Stimulated activated CD4-positive, alpha-beta T cell treated with anti-CD3 and anti-CD28 coated beads, Interleukin-12 subunit alpha, Interleukin-12 subunit beta, amount 100 ng/mL, for 48 hours (primary cell): ENCODE measurements around the gene DCTN2.
"Not testable (repeated sequence)": the region's sequence is repeated elsewhere in the genome, so short reads cannot be mapped to it uniquely, and the experiment has no call there.

ENCODE experiments used
- DNase-seq, 3 donors: peaks; one replicate each; pipeline ENCODE4 v3.0.0-alpha.2; 2020; ENCODE audit warnings: low read depth in 2 of 3, low spot score in 1 of 3

DCTN2 gene

DNA sequence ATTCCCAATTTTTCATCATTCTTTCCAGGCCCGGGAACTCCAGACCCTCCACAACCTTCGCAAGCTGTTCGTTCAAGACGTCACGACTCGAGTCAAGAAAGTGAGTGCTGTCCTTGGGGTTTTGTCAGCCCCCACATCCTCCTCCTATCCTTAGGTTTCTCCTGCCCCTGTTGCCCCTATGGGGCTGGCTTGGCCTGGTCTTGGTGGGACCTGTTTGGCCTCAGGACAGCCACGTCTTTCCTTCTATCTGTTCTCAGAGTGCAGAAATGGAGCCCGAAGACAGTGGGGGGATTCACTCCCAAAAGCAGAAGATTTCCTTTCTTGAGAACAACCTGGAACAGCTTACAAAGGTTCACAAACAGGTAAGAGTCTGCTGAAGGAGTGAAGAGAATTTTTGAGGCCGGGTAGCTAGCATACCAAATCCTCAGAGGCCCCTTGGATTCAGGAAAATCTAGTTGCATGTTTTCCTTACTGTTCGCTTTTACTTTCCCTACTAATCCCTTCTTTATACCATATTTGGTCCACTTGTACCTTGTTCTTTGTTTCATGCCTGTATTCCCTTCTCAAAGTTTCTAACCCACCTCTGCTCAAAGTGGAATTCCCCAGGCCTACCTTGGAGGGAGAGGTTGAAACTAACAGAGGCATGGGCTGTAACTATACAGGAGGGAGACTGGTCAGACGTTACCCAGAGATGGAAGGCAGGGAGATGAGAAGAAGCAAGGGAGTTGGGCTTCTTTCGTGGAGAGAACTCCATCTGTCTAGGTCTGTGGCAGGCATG lies 31.2 kb upstream of the DCTN2 start:
- no peak for DNase-seq

DNA sequence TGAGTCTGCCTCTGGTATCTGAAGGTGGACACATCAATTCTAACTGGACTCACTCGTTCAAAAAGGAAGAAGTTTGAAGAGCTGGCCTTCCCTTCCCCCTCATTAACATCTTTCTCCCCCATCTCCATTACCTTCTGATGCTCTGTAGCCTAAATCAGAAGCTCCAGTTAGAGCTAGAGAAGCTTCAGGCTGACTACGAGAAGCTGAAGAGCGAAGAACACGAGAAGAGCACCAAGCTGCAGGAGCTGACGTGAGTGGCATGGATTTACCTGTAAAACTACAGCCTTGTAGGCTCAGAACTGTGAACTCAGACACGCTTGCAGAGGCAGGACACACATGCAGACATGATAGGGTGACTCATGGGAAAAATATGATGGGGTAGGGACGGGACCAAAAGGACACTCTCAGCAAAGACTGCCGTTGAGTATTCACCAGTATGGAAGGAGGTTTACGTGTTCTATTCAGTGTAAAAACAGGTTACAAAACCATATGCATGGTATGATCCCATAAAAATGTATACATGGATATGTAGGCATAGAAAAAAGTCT lies 29.7 kb upstream of the DCTN2 start:
- DNase-seq: no peak

DNA sequence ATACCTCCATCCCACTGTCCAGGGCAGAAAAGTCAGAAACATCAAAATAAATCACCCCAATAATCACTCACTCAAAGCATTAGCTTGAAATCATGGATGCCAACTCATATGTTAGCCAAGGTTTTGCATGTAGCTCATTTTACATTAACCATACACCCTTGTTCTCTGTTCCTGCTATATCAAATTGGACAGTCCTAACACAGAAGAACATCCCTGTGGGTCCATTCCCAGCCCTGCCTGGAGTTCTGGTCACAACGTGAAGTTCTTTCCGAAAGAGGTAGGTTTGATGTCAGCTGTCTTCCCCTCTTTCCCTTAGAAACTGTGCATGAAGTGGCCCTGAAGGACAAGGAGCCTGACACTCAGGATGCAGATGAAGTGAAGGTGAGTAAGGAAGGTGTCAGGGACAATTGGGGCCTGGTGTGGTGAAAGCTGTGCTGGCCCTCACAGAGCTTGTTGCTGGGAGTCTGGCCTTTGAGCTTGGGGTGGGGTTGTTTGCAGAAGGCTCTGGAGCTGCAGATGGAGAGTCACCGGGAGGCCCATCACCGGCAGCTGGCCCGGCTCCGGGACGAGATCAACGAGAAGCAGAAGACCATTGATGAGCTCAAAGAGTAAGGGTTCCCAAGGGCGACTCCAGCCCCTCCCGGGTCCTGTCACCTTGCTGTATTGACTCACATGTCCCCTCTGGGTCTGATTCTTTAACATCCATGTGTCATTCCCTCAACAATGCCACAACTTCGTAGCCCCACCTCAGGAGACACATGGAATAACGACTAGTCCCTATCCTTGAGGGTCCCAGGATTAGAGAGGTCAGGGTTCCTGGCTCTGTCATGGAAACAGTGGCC lies 29.0 kb upstream of the DCTN2 start:
- DNase-seq: no peak

DNA sequence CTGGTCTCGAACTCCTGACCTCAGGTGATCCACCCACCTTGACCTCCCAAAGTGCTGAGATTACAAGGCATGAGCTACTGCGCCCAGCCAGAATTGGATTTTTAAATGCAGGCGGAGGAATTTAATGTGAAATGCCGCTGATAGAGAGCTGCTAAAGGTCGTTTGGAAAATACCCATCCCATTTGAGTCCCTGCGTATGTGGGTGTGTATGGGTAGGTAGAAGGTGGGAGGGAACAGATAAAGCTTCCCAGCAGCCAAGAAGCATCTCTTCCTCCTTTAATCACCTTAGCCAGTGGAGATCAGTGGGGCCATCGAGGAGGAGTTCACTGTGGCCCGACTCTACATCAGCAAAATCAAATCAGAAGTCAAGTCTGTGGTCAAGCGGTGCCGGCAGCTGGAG lies 27.8 kb upstream of the DCTN2 start:
- no peak for DNase-seq

DNA sequence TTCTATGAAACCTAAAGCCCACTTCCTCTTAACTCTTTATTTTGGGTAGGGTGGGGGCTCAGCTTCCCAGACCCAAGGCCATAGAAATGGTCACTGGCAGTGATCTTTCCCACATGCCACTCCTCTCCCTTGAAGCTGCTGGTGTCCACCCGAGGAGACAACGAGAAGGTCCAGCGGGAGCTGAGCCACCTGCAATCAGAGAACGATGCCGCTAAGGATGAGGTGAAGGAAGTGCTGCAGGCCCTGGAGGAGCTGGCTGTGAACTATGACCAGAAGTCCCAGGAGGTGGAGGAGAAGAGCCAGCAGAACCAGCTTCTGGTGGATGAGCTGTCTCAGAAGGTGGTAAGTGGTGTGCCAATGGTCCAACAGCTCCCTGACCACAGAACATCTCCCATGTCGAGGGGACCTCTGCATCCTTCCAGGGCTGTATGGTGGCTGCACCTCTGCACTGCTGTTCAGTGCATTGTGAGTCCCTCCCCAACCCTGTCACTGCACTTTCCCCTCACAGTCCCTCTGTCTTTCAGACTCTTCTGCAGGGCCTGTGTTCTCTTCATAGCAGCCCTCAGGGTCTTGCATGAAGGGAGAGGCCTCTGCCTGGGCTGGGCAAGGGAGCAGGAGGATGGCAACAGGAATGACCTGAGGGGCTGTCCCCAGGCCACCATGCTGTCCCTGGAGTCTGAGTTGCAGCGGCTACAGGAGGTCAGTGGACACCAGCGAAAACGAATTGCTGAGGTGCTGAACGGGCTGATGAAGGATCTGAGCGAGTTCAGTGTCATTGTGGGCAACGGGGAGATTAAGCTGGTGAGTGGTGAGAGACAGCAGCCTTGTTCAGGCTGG lies 25.2 kb upstream of the DCTN2 start:
- no peak for DNase-seq

DNA sequence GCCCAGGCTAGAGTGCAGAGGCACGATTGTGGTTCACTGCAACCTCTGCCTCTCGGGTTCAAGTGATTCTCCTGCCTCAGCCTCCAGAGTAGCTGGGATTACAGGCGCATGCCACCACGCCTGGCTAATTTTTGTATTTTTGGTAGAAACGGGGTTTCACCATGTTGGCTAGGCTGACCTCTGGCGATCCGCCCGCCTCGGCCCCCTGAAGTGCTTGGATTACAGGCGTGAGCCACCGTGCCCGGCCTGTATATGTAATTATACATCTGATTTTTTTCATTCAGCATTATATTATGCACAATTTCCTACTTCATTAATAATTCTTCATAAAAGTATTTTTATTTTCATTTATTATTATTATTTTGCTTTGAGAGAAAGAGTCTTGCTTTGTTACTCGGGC lies 23.4 kb upstream of the DCTN2 start:
- not testable (repeated sequence) for DNase-seq

DNA sequence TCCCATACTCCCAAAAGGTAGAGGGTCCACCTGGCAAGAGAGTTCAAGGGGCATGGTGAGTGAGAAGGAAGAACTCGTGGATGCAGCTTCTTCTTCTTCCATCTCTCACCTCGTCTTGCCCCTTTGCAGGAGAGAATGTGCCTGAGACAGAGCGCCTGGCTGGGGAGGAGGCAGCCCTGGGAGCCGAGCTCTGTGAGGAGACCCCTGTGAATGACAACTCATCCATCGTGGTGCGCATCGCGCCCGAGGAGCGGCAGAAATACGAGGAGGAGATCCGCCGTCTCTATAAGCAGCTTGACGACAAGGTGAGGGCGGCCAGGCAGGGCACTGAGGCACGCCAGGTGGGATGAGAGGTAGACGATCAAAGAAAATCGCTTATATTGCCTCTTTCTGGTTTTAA lies 22.9 kb upstream of the DCTN2 start:
- no peak for DNase-seq

DNA sequence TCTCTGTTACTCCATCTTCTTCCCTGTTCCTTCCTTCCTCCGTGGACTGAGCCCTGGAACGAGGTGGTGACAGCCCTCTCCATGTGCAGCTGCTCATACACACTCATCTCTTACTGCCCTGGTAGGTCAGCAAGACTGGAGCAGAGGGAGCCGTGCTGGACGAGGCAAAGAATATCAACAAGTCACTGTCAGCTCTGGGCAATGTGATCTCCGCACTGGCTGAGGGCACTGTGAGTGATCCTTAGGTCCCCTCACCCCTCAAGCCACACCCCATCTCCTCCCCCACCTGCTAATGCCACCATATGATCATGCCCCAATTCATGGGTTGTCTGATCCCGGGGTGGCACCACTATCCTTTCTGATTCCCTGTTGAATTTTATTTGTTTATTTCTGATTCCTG lies 21.8 kb upstream of the DCTN2 start:
- no peak for DNase-seq

DNA sequence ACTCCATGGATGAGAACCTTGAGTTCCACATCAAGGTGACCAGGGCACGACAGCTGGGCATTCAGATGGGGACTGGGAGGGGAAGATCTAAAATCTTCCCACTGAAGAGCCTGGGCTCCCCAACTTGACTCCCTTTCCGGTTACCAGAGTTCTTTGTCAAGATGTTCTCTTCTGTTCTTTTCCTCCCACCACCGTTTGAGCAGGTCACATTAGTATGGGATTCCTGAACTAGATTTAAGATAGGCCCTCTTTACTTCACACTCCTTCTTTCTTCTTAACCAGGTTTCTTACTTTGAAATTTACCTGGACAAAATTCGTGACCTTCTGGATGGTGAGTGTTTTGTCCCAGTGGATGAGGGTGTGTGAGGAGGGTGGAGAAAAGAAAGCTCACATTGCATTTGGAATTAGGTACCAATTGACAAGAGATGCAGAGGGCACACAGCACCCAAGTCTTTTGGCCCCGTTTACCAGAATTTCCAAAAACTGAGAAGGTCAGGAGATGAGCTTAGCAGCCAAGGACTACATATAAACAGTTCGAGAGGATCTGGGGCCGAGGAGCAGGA lies 17.3 kb upstream of the DCTN2 start:
- no peak for DNase-seq

DNA sequence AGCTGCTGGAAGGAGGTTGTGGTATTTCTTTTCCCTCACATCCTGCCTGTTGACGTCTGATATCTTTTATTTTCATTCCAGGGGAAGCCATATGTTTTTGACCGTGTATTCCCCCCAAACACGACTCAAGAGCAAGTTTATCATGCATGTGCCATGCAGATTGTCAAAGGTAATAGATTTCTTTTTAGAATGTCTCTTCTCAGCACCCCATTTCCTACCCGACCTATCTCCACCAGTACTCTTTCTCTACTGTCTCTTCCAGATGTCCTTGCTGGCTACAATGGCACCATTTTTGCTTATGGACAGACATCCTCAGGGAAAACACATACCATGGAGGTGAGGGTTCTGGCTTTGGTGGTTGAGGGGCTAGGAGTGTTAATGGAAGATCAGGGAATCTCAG lies 16.4 kb upstream of the DCTN2 start:
- DNase-seq: no peak

DNA sequence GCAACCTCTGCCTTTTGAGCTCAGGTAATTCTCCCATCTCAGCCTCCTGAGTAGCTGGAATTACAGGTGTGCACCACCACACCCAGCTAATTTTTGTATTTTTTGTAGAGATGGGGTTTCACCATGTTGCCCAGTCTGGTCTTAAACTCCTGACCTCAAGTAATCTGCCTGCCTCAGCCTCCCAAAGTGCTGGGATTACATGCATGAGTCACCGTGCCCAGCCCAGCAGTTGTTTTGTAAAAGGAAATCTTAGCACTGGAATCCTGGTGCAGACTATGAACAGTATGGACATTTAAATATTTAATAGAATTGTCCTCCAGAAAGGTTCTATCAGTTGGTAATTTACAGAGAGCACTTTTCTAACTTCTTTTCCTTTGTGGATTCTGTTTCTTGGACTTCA lies 14.1 kb upstream of the DCTN2 start:
- DNase-seq: not testable (repeated sequence)

DNA sequence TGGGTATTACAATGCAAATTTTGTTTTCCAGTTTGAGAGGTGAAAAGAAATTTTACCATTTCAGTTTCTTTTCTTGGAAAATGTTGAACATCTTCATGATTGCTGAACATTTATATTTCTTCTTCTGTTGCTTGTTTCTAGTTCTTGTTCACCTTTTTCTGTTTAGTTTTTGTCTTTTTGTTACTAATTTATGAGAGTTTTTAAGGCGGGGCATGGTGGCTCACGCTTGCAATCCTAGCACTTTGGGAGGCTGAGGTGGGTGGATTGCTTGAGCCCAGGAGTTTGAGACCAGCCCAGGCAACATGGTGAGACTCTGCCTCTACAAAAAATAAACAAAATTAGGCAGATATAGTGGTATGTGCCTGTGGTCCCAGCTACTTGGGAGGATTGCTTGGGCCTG lies 13.5 kb upstream of the DCTN2 start:
- no peak for DNase-seq

DNA sequence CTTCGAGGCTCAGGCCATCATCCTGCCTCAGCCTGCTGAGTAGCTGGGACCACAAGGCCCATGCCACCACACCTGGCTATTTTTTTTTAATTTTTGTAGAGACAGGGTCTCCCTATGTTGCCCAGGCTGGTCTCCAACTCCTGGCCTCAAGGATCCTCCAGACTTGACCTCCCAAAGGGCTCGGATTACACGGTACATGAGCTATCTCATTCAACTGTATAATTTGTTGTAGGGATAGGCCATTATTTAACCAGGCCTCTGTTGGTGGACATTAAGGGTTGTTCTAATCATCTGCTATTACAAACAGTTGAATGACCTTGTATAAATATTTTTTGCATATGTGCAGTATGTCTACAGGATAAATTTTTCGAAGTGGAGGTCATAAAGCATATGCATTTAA lies 11.9 kb upstream of the DCTN2 start:
- DNase-seq: no peak

DNA sequence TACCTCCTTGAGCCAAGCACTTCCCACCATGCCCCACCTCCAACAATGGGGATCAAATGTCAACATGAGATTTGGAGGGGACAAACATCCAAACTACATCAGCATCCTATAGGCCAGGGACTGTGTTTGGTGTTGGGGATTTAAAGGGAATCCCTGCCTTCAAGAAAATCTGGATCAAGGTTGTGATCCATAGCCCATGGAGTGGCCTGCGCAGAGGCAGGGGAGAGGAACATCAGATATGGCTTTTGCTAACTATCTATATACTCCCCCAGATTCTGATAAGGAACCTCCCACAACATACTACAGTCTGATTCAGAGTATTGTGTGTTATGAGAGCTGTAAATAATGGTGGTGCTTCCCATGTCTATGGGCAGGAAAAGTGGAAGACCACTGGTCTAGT lies 7.9 kb upstream of the DCTN2 start:
- no peak for DNase-seq

DNA sequence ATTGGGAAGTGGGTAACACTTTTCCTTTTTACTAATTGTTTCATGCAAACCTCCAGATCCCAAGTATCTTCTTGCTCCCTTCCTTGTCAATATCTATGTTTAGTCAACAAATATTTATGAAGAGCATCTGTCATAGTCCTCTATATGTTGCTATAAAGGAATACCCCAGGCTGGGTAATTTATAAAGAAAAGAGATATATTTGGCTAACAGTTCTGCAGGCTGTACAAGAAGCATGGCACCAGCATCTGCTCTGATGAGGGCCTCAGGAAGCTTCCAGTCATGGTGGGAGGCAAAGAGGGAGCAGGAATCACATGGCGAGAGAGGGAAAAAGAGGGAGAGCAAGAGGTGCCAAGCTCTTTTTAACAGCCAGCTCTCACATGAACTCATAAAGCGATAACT lies 7.5 kb upstream of the DCTN2 start:
- no peak for DNase-seq

DNA sequence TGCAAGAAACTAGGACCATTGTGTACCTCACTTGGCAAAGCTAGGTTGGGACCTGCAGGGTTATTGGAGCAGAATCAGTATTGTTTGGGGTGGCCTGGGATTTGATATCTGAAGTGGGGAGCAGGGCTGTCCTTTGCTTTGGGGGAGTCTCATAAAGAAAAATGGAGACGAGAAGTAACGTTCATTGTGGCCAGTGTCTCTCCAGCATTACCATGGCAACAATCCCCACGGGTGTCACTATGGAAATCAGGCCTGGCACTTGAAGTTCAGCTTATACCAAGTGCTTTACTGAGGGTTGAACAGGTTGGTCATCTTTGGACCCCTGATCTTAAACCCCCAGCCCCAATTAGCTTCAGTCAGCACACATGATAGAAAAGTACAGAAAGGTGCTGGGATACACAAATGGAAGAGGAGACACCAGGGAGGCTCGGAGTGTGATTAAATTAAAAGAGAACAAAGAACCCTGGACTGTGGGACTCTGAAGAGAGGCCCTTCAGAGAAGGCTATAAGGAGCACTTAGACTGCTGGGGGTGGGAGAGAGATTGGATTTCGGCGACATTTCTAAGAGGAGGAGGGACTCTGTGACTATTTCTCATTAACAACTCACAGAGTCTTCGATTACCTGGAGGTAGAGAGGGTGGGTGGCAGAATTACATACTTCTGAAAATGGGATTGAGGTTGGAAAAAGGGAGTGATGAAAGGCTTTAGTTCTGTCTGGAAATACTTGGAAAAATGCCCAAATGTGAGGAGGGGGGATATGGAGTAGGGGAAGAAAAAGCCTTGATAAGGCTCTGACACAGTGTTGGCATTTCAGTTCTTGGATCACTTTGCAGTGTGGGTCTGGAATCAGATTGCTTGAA lies 6.6 kb upstream of the DCTN2 start:
- DNase-seq: no peak

DNA sequence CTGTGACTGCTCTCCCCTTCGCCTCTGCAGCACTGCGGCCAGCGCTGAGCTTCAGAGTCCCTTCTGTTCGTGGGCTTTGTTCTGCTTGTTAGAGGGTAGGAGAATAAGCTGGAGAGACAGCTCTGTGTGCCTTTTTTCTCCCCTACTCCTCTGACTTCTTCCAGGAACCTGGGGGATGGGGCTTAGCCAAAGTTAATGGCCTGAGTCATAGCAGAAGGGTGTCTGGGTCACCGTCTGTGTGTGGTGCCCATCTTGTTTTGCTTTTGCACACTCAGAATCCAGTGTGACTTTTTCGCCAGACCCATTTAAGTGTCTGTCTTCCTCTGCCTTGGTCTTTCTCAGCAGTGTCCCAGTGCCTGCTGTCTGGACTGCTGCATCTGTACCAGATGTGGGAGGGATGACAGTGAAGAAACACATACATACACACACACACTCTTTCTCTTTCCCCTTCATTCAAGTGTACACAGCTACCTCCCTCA lies 5.9 kb upstream of the DCTN2 start:
- DNase-seq: no peak

DNA sequence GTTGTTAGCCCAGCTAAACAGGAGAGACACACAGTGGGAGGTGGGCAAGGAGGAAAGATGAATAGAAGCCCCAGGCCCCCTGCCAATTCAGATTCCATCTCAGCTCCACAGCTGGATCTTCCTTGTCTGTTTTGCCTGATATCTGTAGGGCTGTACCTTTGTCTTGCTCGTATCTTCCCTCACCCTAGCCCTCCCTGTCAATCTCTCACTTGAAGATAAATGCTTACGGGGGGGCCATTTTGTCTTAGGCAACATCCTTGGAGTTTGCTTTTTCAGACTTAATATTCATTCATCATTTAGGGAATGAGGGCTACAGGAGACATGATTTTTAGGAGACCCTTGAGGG lies 5.3 kb upstream of the DCTN2 start:
- no peak for DNase-seq

DNA sequence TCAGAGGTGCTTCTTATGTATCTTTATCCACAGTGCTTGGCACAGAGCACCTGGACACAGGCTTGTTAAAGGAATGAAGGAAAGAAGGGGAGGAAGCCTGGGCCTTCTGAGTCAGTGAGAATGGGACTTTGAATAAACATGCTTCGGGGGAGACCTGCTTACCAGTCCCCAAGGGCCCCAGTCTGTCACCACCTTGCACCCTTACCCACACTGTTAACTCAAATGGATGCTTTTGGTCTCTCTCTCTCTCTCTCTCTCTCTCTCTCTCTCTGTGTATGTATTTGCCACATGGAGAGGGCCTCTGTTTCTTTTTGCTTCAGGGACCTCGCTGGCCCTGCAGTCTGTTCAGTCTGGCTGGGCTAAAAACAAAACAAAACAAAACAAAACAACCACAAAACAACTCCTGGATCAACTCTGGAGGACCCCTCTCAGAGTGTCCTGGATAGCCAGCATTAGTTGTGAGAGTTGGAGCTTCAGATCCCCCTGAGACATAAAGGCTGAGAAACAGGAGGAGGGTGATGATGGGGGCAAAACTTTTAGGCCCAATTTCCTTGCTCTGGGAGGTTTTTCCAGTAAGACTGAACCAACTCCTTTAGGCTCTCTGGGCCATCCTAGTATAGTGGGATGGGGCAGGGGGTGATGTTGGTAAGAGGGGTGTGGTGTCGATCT lies 4.8 kb upstream of the DCTN2 start:
- no peak for DNase-seq
